T-helper 22 cell (primary cell): ENCODE data around the gene CD24.
"Not testable (repeated sequence)": the region's sequence is repeated elsewhere in the genome, so short reads cannot be mapped to it uniquely, and the experiment has no call there.

ENCODE experiments used
- DNase-seq: peaks from one replicate; pipeline ENCODE4 v3.0.0-alpha.2; 2020; ENCODE audit warnings: low read depth

The CD24 gene, protein sequence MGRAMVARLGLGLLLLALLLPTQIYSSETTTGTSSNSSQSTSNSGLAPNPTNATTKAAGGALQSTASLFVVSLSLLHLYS

GRCh38 chr6:106974336-106974998 is at the start of gene CD24:
TSS of gene CD24 (minus strand) at chr6:106974729. CDS start at chr6:106974646, 83 bp downstream.
- DNase-seq = no peak

DNA sequence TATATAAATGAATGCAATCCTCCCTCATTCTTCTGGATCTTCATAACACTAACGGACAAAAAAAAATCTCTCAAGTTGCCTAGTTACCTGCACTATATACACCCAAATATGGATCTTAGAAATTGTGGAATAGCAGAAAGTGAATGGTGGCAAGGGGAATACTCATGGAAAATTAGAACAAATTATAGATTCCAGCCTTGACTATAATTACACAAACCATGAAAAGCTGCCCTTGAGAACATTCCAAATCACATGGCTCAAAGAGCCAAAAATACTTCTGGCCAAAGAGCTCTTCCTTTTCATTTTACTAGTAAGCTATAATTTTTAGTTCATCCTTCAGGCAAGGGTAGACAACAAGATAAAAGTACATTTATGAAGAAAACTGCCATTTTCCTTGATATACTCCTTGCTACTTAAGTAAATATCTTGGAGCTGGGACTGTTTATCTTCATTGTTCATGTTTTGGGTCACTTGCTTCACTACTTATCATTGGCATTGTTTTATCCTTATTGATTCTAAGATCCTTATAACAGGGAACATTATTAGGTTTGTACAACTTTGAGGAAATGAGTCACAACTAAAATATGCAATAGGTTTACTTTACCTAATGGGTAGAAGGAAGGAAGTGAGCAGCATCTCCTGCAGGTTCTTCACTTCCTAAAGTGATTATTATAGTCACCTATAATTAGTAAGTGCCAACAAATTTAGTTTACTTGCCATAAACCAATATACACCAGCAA is 47.1 kb upstream of the CD24 start:
- no peak for DNase-seq

DNA sequence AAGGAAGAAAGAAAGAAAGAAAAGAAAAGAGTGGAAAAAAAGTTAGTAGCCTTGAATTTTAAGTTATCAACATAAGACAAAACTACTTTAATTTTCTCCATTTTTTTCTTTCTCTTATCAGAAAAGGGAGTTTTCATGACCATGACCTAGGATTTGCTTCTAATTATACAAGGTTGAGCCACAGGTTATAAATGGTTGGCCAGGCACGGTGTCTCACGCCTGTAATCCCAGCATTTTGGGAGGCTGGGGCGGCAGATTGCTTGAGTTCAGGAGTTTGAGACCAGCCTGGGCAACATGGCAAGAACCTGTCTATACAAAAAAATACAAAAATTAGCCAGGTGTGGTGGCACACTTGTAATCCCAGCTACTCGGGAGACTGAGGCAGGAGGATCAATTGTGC is 45.7 kb upstream of the CD24 start:
- no peak for DNase-seq

GRCh38 chr6:107019628-107020027 is 45.1 kb upstream of the CD24 start:
- not testable (repeated sequence) for DNase-seq

- DNase-seq = no peak
Observed at GRCh38 chr6:107019047-107019446, 44.5 kb upstream of the CD24 start.

DNA sequence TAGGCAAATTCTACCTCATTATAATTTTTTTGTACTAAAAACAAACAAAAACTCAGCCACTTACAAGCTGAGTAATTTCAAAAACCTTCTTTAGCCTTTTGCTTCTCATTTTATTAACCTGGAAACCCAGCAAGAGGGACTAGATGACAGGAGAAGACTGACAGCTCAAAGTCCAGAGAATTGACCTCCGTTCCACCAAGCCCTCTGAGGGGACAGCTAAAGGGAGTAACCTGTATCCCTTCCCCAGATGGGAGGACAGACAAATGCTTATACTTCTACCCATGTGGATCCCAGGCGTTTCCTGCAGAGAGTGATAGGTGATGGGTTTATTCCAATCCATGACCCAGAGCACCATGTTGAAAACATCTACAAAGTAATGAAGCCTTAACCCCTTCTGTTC is 35.0 kb upstream of the CD24 start:
- no peak for DNase-seq

GRCh38 chr6:106997392-106998158 is 23.0 kb upstream of the CD24 start:
- DNase-seq = no peak

DNA sequence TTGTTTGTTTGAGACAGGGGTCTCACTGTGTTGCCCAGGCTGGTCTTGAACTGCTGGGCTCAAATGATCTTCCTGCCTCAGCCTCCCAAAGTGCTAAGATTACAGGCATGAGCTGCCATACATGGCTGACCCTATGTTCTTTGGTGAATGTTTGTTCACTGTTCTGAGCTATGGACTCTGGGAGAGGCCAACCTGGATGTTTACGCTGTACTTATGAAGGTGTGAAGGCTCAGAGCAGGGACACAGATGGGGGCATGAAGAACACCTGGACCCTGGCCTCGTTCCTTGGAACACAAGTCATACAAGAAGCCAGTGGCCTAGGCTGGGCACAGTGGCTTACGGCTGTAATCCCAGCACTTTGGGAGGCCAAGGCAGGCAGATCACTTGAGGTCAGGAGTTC is 21.1 kb upstream of the CD24 start:
- DNase-seq = no peak

DNA sequence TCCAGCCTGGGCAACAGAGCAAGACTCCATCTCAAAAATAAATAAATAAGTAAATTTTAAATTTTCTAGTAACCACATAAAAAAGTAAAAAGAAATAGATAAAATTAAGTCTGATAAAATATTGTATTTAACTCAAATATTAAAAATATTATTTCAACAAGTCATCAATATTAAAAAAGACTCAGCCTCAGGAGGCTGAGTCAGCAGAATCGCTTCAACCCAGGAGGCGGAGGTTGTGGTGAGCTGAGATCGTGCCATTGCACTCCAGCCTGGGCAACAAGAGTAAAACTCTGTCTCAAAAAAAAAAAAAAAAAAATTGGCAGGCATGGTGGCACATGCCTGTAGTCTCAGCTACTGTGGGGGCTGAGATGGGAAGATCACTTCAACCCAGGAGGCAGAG is 15.2 kb upstream of the CD24 start:
- not testable (repeated sequence) for DNase-seq

DNA sequence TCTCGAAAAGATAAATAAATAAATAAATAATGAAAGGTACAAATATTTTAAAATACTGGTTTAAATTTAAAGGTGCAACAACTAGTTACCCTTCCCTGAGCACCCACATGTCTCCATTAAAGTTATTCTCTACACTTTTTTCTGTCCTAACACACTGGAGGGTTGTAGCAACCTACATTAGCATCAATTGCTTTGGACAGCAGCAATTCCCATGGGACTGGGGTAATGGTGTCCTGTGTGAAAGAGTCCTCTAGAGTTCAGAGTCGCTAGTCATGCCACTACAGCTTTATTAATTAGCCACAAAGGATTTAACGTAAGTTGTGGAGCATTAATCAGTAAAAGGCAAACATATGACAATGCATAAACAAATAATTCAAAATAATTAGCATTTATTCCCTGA is 14.1 kb upstream of the CD24 start:
- DNase-seq = no peak

DNA sequence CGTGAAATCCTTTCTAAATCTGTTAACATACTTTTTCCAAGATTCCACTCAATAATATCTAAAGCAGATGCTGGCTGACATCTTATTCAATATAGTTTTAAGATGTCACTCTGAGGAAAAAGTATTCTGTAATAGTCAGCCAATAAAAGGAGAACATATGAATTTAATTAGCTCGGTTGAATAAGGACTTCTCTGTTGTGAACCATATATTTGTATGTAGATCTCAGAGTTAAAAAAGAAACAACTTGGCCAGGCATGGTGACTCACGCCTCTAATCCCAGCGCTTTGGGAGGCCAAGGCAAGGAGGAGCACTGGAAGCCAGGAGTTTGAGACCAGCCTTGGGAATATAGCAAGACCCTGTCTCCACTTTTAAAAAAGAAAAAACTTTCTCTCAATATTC is 7.4 kb upstream of the CD24 start:
- DNase-seq = no peak

- DNase-seq = no peak
Observed at GRCh38 chr6:106980926-106981325, 6.4 kb upstream of the CD24 start.

DNA sequence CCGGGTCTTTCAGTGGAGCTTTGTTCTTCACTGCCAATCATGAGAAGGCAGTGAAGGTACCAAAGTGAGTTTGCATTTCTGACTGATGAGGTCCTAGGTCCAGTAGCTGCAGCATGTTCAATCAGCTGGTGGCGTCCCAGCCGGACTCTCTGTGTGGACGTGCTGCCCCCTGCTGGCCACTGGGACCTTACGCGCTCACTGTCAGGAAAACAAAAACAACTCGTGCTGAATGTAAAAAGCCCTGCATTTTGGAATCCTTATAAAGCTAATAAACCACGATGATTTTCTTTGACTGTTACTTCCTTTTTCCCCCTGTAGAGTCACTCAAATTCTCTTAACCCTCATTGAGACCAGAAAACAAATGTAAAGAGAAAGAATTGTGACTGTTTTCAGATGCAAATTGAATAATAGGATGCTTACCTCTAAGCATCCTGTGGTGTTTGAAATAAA is 4.9 kb upstream of the CD24 start:
- DNase-seq = peak; percentile 41

DNA sequence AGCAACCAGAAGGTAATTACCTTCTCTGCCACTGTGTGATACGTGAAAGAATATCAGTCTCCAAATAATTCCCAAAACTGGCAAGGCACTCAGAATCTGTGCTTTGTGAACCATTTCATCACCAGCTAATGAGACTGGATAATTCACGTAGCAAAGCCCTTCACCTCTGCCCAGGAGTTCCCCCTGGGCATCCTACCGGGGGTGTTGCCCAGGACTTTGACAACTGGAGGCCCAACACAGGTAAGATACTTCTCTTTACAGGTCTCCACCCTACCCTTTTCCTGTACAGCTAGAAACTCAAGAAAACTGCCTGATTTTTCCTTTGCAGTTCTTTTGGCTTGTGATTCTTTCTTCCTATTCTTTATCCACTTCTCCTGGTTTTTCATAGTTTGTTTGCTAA is 2.7 kb upstream of the CD24 start:
- DNase-seq = no peak

DNA sequence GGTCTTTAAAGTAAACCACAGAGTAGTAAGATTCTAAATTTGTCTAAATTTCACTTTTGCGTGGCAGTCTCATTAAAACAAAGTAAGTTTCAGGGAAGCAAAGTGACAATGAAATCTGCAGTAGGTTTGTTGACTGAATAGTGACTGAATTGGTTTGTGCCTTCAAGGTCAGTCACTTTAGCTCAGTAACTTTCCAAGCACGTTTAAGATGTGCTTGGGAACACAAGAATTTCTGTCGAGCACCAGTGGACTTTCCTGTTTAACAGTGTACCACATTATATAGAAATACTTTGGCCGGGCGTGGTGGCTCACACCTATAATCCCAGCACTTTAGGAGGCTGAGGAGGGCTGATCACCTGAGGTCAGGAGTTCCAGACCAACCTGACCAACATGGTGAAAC is 1.7 kb upstream of the CD24 start:
- DNase-seq = no peak

DNA sequence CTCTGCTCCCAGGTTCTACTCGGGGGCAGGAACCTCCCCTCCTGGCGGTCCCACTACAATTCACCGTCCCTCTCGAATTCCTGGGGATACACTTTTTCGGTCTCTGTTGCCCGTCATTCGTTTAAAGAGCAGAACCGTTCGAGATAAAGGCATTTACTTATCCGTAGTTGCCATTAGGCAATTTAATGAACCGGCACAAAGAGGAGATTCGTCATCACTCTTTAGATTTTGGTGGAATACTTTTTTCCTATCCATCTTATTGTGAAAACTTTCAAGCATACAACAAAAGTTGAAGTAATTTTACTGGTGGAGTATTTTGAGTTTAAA is 1.2 kb upstream of the CD24 start:
- DNase-seq = no peak

DNA sequence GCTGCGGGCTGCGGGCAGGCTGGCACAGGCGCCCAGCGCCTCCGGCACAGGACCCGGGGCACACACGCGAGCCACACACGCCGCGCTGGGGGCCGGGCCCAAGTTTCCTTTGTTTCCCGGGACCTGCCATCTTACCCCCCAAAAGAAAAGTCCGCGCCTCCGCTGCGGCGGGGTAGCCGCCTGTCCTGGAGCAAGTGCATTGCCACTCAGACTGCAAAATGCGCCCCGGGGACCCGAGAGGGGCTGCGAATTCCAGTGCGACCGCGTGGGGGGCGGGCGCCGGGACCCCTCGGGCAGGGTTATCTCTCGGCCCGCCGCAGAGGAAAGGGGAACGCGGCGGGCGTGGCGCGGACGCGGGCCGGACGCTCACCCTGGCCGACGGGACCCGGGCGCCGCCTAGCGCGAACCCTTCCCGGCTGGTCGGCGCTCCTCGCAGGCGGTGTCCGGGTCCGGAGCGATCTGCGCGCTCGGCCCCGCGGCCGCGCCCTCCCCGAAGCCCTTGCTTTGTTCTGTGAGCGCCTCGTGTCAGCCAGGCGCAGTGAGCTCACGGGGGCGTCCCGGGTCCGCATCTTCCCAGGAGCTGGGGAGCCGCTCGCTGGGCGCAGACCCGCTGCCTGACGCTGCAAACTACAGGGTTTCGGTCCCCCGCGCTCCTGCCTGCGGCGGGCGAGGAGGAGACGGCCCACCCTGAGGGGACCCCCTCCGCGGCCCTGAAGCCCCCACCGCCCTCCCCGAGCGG is 639 bp upstream of the CD24 start:
- DNase-seq = no peak

- DNase-seq = no peak
Observed at GRCh38 chr6:106973836-106974335, 643 bp downstream of the CD24 start.

GRCh38 chr6:106973018-106973835 is 1.3 kb downstream of the CD24 start:
- DNase-seq = no peak

DNA sequence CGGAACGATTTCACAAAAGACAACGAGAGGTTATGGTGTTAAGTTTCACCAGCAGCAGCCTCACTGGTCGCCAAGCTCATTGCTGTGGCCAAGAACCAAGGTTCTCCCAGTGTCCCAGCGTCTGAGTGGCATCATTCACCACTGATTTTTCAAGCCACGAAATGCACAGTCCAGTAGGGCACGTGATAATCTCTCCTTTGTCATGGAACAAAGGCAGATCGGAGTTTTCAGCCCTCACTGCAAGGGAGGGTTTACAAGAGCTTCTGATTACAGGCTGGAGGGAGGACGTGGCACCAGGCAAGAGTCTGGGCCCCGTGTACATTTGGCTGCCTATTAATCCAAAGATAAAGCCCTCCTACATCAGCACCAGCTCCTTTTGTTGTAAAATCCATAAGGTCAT is 2.0 kb downstream of the CD24 start:
- DNase-seq = no peak

DNA sequence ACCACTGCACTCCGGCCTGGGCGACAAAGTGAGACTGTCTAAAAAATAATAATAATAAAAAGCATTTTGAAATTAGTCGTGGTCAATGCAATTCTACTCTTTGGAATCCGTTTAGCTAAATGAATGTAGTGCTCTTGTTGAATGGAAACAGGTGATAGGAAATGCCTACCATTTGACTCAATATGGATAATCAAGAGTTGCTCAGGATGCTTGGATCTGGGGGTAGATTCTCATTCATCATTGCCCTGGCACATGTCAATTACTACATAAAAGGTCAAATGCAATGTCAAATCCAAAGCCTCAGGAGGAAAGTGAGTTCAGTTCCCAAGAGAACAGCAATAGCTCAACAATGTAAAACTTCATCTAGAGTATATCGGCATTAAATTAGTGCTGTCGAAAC is 3.8 kb downstream of the CD24 start:
- not testable (repeated sequence) for DNase-seq
